ENCODE measurements around the gene CHPT1.

GRCh38 chr12:101719566-101719965 is 22.1 kb downstream of the CHPT1 start:
- TF ChIP-seq POLR2A (IDR thresholded peaks at IDR 0.05) (no peak), CTCF (IDR thresholded peaks at IDR 0.05) (no peak), EP300 (IDR thresholded peaks at IDR 0.05) (no peak)
